CD4-positive, alpha-beta T cell treated with Interleukin-6 at 100 ng/mL for 8 hours (primary cell): Measurements from ENCODE around the gene IL36B.

ENCODE experiments used
- DNase-seq: peaks from one replicate; pipeline ENCODE4 v3.0.0-alpha.2; 2020; ENCODE audit warnings: mixed read lengths, low spot score

The IL36B gene

DNA sequence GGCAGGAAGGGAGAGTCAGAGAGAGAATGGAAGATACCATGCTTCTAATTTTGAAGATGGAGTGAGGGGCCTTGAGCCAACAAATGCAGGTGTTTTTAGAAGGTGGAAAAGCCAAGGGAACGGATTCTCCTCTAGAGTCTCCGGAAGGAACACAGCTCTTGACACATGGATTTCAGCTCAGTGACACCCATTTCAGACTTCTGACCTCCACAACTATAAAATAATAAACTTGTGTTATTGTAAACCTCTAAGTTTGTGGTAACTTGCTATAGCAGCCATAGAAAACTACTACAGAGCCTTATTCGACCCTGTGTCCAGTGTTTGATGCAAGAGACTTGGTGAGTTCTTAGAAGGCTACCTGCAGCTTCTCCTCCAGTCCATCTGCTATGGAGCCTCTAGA lies 22.9 kb upstream of the IL36B start:
- no peak for DNase-seq

DNA sequence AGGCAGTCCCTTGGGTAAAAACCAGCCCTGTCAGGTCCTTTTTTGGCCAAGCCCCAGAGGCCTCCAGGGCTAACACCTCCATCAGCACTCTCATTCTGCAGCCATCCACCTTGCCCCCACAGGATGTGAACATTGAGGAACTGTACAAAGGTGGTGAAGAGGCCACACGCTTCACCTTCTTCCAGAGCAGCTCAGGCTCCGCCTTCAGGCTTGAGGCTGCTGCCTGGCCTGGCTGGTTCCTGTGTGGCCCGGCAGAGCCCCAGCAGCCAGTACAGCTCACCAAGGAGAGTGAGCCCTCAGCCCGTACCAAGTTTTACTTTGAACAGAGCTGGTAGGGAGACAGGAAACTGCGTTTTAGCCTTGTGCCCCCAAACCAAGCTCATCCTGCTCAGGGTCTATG lies 22.4 kb upstream of the IL36B start:
- no peak for DNase-seq

DNA sequence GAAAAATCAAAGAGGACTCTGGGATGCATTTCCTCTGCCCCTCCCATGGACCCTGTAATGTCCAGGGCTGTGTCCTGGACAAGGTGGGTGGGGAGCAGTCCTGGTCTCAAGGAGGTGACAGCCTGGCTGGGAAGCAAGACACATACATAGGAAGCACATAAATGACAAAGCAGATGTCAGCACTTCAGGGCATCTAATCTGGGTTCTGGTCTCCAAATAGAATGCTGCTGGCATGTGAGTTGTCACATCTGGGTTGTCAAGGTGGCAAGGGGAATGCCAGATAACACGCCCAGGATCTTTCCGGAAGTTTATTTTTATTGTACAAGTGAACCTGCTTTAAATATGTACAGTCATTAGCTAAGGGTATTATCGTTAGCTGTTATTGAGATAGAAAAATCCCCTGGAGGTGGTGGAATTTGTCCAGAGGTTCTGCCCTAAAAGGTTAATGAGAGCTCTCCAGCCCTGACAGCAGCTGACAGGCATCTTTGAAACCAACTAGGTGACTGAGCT lies 20.7 kb upstream of the IL36B start:
- DNase-seq: no peak

DNA sequence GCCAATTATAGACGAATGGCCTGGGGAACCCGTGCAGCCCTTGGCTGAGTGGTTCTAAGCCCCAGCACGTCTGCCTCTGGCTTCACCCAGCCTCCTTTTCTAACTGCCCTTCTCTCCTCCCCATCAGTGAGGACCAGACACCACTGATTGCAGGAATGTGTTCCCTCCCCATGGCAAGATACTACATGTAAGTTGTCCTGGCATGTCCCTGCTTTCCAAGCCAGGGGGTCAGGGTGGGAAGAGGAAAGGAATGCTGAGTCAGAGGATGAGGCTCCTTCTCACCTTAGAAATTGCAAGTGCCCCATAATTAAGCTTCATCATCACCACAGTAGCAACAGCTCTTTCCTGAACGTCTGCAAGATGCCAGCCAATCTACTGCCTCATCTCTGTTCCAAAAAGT lies 19.9 kb upstream of the IL36B start:
- no peak for DNase-seq

DNA sequence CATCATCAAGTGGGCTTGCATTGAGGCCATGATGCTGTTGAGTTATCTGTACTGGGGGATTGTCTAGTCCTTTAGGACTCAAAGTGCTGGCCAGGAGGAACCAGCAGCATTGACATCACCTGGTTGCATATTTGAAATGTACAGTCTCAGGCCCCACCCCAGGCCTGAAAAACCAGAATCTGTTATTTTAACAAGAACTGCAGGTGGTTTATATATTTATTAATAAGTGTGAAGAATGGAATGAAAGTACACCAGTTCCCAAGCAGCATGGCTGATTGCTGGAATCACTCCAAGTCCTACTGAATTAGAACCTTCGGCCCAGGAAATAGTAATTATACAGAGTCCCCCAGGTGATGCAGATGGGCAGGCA lies 17.9 kb upstream of the IL36B start:
- no peak for DNase-seq

DNA sequence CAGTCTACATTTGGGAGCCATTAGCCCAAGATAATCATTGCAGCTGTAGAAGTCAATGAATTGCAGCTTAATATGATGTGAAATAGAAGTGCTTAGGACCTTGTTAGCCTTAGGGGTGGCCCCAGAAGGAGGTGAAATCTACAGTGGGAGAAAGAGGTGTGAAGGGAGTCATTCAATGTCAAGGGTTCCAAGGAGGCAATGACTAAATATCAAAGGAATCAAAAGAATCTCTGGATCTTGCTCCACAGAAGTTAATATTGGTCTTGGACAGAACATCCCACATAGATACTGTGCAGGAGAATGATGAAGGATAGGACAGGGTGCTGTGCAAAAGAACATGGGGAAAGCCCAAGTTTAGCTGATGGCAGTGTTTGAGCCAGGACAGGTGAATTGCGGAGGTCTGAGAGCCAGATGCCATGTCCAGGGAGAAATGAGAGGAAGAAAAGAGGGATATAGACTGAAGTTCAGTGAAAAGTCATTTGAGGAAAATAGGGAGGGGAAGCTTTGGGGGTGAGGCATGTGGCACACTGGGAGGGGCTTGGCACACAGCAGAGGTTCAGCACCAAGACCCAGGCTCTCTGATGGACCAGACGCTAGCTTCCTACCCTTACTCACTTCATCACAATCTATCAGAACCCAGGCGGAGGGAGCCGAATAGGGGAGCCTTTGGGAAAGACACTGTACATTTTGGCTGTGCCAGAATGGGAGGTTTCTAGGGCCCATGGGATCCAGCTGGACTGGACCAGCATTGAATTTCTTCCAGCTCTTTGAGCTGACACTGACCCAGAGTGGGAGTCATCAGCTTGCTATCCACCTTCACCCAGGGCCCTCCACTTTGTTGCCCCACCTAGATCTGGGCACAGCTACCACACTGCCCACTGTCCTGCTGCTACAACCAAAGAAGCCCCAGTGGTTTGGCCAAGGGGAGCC lies 17.3 kb upstream of the IL36B start:
- DNase-seq: no peak

DNA sequence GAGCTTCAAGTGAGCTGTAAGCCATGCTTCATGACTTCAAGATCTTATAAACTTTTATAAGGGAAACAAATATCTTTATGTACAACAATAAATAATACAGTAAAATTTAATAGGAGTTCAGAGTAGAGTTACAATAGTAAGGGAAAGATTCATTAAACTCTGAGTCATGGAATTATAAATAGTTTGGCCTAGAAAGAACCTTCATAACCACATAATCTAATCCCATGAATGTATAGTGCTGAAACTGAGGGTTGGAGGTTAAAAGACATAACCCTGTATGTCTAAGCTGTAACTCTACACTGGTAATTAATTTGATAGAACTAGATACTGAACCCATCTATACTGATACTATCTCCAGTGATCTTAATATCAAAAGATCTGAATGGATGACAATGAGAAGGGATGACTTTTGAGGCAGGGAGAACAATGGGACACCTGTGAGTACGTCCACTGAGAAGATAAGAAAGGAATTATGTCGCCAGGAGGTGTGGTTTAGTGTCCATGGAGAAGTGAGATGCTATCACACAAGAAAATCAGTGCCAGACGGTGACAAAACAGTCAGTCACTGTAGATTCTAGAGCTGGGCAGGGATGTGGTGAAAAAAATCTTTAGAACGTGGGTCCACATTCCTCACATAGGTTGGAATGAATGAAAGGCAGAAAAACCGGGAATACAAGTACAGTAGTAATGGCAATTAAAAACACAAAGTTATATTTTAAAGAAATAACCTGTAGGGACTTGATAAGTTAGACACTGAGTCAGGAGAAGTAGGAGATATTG lies 16.2 kb upstream of the IL36B start:
- DNase-seq: no peak

DNA sequence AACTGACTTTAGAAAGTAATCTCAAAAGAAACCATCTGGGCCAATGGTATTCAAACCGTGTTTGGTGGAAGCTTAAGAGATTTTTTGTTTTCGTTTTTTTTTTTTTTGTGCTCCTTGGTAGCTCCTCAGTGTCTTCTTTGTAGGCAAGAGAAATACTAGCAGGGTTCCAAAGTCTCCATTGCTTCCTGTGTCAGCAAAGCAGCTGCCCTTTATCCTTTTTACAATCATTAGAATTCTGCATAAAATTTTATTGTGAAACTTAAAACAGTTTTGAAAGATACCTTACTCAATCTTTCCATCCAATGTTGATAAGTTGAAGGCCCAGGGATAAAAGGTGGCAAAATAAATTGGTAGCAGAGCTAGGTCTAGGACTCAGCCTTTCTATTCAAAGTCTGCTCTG lies 15.6 kb upstream of the IL36B start:
- DNase-seq: no peak

DNA sequence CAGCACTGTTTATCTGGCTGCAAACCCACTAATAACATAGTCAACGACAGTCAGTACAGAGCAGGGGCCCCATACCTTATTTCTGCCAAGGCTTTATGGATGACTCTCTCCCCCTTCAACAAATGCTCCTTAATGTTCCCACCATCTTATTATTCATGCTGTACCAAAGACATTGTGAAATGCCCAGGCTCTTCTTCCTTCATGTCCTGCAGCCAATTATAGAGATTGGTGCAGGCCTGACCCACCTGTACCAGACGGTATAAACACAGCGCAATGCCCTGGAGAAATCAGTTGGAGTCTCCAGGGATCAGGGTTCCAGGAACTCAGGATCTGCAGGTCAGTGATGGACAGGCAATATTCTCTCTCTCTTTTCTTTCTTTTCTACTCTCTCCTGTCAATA lies 15.0 kb upstream of the IL36B start, which contains the start of gene IL1F10:
Gene IL1F10, plus strand, starts transcription at position 290 of the 400 bp plus-strand sequence. CDS start 4,769 bp downstream, outside the sequence.
- no peak for DNase-seq

DNA sequence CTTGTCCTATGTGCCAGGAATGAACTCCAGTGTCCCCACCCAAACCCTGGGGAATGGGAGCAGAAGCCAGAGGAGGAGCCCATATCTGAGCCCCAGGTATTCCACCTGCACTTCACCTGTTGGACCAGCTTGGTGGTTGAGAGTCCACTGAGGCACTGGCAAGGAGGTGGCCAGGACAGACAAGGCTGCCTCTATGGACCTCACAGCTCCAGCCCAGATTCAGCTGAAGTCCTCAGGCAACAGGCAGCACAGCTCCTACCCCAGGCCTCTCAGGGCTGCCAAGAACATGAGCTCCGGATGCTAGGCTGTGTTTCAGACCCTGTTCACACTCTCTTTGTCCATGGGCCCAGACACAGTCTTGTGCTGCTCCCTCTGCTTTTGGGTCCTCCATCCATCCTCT lies 12.2 kb upstream of the IL36B start:
- no peak for DNase-seq

DNA sequence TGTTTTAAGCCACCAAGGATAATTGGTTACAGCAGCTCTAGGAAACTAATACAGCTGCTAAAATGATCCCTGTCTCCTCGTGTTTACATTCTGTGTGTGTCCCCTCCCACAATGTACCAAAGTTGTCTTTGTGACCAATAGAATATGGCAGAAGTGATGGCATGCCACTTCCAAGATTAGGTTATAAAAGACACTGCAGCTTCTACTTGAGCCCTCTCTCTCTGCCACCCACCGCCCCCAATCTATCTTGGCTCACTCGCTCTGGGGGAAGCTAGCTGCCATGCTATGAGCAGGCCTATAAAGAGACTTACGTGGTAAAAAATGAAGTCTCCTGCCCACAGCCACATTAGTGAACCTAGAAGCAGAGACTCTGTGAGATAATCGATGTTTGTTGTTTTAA lies 11.6 kb upstream of the IL36B start:
- no peak for DNase-seq

DNA sequence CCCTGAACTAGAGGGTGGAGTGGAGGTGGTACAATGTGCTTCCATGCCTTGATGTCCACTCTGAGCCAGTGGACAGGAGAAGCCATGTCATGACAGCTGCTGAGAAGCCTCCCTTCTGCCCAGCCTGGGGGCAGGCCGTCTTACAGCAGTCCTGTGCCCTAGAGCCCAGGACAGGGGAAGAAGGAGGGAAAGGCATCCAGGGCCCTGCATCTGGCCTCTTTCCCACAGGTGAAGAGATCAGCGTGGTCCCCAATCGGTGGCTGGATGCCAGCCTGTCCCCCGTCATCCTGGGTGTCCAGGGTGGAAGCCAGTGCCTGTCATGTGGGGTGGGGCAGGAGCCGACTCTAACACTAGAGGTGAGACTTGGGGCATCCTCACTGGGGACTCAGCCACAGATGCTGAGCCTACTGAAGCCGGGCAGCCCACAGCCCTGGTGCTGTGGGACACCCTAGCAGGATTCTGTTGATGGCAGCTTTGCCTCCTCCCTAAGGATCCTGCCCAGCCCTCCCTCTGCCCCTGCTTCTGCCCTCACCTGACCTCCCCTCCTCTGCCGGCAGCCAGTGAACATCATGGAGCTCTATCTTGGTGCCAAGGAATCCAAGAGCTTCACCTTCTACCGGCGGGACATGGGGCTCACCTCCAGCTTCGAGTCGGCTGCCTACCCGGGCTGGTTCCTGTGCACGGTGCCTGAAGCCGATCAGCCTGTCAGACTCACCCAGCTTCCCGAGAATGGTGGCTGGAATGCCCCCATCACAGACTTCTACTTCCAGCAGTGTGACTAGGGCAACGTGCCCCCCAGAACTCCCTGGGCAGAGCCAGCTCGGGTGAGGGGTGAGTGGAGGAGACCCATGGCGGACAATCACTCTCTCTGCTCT lies 9.5 kb upstream of the IL36B start:
- DNase-seq: no peak

DNA sequence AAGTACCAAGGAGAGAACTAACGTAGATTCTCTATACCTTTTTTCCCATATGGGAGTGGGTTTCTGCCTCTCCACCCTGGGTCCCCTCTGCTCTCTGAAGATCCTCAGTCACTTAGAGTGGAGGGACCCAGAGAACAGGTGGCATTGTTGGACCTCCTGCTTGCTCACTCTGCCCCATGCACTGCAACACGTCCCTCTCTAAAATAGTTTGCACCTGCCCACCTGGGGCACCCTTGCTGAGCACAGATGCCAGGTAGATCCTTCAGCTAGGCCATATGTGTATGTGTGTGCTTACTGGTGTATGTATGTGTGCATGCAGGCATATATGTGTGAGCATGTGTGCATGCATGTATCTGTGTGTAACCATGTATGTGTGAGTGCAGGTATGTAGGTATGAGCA lies 8.6 kb upstream of the IL36B start:
- DNase-seq: no peak

DNA sequence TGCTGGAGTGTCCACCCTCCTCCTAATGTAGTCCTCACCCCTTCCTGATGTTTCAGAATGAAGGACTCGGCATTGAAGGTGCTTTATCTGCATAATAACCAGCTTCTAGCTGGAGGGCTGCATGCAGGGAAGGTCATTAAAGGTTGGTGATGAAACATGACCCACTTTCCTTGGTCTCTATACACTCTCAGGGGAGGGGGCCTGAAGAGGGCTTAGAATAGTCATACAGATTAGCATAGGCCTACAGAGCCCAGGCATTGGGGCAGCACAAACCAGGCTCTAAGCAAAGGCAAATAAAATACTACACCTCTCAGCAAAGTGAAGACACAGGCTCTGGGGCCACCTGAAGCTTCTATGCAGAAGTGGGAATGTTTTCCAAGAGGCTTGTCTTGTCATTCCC lies 8.1 kb upstream of the IL36B start:
- DNase-seq: no peak

DNA sequence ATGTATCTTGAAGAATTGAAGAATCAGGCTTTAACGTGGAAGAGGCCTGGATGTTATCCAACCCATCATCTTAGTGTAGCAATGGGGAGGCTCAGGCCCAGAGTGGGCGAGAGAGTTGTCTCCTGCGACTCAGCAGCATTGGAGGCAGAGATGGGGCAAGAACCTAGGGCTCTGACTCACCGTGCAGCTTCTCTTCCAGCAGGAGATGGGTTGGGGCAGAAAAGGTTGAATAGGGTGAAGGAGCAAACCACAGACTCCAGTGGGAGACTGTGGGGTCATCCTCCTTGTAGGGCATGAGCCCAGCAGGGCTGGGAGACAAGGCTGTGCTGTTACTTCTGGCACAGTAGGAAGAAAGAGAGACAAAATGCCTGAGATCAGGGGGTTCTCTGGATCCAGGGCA lies 7.7 kb upstream of the IL36B start:
- no peak for DNase-seq

DNA sequence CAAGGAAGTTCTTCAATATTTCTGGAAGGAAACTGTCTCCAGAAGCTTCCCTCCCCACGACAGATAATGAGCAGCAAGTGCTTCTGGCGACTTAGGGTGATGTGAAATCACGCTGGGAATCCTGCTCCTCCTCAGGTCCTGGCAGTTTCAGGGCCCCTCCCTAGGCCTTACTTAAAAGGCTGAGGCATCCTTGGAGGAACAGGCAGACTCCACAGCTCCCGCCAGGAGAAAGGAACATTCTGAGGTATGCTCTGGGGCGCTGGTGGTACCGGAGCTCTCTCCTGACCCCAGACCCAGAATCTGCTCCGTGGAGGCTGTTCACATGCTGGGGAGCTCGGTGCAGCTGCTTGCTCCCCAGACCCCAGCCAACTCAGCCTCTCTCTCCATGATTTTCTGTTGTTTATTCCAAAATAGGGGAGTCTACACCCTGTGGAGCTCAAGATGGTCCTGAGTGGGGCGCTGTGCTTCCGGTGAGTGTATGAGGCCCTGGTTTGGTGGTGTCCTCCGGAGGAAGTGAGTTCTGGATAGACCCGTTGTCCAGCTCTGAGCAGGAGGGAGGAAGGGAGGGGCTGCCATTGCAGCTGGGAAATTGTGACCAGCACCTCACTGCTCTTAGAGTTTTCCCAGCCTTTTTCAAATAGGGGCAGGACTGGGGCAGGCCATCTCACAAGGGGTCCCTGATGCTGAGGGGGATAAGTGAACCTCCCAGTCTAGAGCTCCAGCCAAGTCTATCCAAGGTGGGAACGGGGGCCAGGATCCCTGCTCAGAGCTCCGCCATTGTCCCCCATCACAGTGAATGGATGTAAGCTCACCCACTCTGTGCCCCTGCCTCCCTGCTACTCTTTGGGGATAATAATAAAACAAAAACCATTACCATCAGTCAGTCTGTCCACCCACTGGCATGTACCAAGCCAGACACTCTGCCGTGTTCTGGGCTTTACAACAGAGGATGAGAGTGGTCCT lies 6.6 kb upstream of the IL36B start, which contains the start of gene IL36RN:
Gene IL36RN, plus strand, starts transcription at position 201 of the 963 bp plus-strand sequence. Its CDS starts 241 bp downstream, at position 442.
- DNase-seq: no peak

DNA sequence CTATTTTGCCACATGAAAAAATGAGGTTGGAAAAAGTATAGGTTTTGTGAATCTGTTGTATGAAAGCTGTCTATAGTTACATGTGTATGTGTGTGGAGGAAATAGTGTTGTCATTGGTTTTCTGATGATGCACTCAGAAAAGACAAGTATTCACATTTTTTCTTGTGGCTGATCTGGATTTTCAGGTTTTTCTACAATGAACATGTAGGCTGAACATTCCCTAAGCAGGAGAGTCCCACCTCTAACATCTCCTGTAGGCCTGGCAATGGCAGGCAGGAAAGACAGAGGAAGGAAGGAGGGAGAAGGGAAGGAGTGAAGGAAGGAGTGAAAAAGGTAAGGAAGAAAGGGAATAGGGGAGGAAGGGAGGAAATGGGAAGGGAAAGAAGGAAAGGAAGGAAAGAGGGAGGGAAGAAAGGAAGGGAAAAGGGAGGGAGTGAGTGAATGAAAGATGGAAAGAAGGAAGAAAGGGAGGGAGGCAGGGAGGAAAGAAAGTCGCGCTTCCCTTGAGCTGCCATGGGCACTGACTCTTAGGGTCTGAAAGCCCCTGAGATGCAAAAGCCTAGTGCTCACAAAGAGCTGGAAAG lies 5.8 kb upstream of the IL36B start:
- no peak for DNase-seq

DNA sequence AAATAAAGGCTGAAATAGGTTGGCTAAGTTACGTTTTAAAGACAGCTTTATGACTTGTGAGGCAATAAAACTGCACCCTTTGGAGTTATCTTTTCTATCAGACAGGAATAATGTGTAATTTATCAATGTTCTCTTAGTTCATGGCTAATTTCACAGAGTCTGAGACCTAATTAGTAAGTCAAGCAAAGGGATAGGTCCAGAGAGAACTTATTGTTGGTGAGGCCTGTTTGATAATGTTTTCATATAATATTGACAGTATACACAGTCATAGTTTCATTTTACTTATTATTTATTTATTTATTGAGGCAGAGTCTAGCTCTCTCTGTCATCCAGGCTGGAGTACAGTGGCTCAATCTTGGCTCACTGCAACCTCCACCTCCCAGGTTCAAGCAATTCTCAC lies 4.5 kb upstream of the IL36B start:
- DNase-seq: no peak

DNA sequence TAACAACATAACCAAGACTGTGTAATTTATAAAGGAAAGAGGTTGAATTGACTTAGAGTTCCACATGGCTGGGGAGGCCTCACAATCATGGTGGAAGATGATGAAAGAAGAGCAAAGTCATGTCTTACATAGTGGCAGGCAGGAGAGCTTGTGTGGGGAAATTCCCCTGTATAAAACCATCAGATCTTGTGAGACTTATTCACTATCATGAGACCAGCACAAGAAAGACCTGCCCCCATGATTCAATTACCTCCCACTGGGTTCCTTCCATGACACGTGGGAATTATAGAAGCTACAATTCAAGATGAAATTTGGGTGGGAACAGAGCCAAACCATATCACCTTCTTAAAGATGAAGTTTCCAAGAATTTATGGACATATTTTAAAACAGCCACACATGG lies 3.9 kb upstream of the IL36B start:
- DNase-seq: no peak

DNA sequence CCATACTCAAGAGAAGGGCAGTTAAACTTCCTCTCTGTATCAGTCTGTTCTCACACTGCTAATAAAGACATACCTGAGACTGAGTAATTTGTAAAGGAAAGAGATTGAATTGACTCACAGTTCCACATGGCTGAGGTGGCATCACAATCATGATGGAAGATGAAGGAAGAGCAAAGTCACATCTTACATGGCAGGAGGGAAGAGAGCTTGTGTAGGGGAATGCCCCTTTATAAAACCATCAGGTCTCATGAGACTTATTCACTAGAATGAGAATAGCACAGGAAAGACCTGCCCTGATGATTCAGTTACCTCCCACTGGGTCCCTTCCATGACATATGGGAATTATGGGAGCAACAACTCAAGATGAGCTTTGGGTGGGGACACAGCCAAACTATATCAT lies 1.4 kb upstream of the IL36B start:
- no peak for DNase-seq
